Measurements from ENCODE around the gene VWA2.

VWA2 gene

GRCh38 chr10:114239117-114239993, at the start of gene VWA2:
VWA2 (plus strand) TSS chr10:114239254; CDS start chr10:114248714, 9,460 bp downstream.
- DNase-seq, result peak; percentile 71

- no peak for DNase-seq
Measured at GRCh38 chr10:114189700-114190099, 49.4 kb upstream of the VWA2 start.

- no peak for DNase-seq
Measured at GRCh38 chr10:114195079-114195478, 44.0 kb upstream of the VWA2 start.

GRCh38 chr10:114199239-114199638, 39.8 kb upstream of the VWA2 start:
- no peak for DNase-seq

GRCh38 chr10:114202812-114203211, 36.2 kb upstream of the VWA2 start:
- DNase-seq, result no peak

GRCh38 chr10:114206902-114207301, 32.2 kb upstream of the VWA2 start:
- no peak for DNase-seq

- DNase-seq, result no peak
Measured at GRCh38 chr10:114207349-114207748, 31.7 kb upstream of the VWA2 start.

GRCh38 chr10:114208351-114208750, 30.7 kb upstream of the VWA2 start:
- DNase-seq, result peak; percentile 9

GRCh38 chr10:114212153-114212552, 26.9 kb upstream of the VWA2 start:
- DNase-seq, result no peak

- no peak for DNase-seq
Measured at GRCh38 chr10:114215033-114215432, 24.0 kb upstream of the VWA2 start.

- DNase-seq, result no peak
Measured at GRCh38 chr10:114220281-114220680, 18.8 kb upstream of the VWA2 start.

- DNase-seq, result no peak
Measured at GRCh38 chr10:114221235-114221634, 17.8 kb upstream of the VWA2 start.

GRCh38 chr10:114223066-114223465, 16.0 kb upstream of the VWA2 start:
- no peak for DNase-seq

- no peak for DNase-seq
Measured at GRCh38 chr10:114228156-114228555, 10.9 kb upstream of the VWA2 start.

- no peak for DNase-seq
Measured at GRCh38 chr10:114232561-114233176, 6.4 kb upstream of the VWA2 start.

GRCh38 chr10:114233482-114233881, 5.6 kb upstream of the VWA2 start:
- no peak for DNase-seq

- no peak for DNase-seq
Measured at GRCh38 chr10:114234132-114234531, 4.9 kb upstream of the VWA2 start.

- peak; percentile 33 for DNase-seq
Measured at GRCh38 chr10:114239994-114240345, 916 bp downstream of the VWA2 start.

- no peak for DNase-seq
Measured at GRCh38 chr10:114242235-114242634, 3.2 kb downstream of the VWA2 start.

GRCh38 chr10:114243661-114244060, 4.6 kb downstream of the VWA2 start:
- no peak for DNase-seq

GRCh38 chr10:114244126-114244525, 5.1 kb downstream of the VWA2 start:
- no peak for DNase-seq

GRCh38 chr10:114245121-114245791, 6.2 kb downstream of the VWA2 start:
- DNase-seq, result no peak

GRCh38 chr10:114246679-114247305, 7.7 kb downstream of the VWA2 start:
- no peak for DNase-seq
